HG03354 (cell line): Measurements from ENCODE around the gene STIM1.
A peak's percentile ranks its signal among the peaks of the same experiment; 100 is the strongest.

ENCODE experiments used
- ATAC-seq: cut with Tn5 transposase; IDR thresholded peaks from one replicate; pipeline ENCODE4 v1.9.1; 2021; ENCODE audit warnings: mild to moderate bottlenecking; ENCODE audit not compliant: unreplicated experiment, poor library complexity, severe bottlenecking

Gene STIM1

DNA sequence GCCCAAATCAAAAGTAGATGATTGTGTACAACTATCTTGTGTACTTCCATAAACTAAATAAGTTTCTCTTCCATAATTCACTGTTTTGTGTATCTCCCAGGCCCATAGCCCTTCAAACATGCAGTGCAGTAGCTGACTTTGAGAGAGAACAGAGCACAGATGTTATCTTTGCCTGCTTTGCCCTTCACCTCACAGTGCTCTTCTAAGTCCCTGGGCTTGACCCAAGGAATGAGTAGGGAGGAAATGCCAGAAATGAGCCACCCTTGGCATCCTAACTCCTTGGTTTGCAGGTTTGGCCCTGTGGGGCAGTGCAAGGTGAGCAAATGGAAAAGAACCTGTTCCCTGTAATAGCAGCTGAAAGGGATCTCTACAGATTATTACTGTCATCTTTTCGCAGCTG, 79.2 kb downstream of the STIM1 start:
- ATAC-seq = no peak

- no peak for ATAC-seq
Measured at GRCh38 chr11:3936517-3936916, 81.1 kb downstream of the STIM1 start.

DNA sequence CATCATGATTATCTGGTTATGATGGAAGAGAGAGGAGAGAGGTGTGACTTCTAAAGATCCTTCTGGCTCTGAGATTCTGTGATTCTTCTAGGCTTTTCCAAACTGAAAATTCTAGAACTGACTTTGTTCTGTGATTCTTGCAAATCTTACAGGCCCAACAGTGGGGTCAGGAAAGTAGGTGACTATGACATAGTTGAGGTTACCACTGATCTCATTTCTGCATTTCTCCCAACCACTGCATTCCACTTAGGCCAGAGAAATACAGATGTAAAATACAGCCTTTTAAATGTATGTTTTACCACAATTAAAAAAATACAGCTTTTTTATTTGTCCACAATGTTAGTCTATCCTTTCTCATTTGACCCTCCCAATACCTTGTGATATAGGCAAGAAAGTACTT, 83.7 kb downstream of the STIM1 start:
- ATAC-seq = no peak

GRCh38 chr11:3939651-3940190, 84.3 kb downstream of the STIM1 start:
- ATAC-seq = no peak

DNA sequence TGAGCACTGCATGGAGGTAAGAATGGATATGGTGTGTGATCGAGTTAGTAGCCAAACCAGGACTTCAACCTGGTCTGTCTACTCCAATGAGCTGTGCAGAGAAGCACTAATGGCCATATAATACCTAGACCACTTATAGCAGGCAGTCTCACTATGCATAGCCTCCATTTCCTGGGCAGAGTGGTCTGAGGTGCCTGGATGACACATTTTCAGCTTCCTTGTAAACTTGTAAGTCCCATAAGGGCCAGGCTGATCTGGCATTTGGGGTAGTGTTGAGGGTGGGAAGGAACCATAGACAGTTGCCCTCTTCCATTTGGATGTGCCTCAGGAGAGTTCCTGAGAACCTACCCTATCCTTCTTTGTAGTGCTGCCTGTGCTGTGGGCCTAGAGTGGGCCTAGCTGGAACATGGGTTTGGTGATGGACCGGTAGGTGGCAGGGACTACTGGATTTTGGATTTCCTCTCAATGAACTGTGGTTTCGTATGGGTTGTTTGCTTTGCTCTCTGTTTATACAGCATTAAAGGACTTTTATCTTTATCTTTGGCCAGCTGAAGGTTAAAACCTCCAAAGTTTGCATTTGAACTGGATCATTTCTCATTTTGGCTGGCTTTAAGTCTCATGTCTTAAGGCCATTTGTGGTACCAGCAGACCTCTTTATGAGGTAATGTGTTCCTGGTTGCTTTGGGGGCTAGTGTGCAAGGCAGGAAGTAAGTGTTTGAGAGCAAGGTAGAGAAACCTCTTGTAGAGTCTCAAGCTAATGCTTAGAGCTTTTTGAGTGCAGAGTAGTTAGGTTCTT, 86.9 kb downstream of the STIM1 start:
- ATAC-seq = no peak

DNA sequence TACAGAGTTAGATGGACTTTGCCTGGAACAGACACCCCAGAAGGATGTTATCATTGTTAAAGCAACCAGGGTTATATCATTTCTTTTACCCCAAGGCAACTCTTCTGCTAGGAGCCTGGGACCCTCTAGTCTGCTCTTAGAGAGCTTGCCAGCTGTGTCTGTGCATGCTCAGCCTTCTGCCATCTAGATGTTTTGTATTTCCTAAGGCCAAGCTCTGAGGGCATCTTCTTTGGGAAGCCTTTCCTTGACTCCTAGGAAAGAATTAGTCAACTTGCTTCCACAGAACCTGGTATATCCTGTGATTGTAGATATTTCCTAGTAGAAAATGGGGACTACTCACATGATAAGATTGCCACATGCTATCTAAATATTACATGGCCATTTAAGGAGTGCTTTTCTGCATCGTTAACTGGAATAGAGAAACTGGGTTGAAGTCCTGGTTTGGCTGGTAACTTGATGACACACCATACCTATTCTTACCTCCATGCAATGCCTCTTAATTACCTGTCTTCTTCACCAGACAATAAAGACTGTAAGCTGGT, 87.6 kb downstream of the STIM1 start:
- no peak for ATAC-seq

DNA sequence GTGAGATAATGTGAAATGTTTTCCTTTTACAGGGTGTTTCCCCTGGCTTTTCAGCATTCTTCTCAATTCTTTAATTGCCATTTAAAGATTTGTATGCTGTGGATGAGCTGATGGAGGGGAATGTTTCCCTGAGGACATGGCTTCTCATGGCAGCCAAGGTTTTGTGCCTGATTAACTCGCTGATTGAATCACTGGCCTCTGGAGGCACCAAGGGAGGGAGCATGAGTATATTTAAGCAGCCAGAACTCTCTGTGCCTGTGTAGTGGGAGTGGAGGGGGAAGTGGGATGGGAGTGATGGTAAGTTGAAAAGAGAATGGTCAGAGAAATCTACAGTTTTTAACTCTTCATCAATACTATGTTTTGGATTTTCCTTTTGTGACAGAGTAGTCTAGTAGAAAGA, 88.7 kb downstream of the STIM1 start:
- ATAC-seq = no peak

DNA sequence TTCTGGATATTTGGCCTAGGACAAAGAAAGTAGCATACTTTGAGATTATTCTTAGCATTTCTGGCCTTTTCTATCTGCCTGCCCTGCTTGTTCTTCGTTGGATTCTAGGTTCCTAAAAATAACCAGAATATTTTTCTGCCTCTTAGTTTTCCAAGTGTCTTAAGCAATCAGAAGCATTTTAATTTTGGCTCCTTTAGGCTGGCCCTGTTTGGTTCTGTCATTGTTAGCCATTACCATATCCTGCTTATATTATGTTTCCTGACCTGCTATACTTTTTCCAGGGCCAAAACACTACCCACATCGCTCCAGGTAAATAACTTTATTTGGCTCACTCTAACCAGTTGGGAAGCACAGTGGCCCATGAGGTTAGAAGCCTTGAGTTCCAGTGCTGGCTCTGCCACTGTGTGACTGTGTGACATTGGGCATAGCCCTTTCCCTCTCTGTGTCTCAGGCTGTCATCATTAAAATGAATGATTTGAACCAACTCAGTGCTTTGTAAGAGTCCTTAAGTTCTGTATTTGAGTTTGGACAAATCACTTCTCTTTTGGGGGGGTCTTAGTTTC, 91.1 kb downstream of the STIM1 start:
- peak; percentile 6 for ATAC-seq

DNA sequence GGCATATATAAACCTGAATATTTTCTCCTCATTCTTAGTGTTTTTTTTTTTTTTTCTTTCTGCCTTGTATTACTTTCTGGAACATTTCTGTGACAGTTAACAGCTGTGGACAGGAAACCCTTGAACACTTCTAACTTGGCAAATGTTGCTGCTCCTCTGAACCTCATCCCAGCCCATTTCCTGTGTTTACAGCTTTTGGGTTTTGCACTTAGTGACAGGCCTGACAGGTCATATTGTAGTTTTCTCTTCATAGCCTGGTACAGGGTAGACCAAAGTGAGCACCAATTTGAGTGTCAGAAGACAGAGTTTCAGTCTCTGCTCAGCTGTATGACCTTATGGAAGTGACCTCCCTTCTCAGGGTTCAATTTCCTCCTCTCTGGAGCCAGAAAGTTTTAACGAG, 91.6 kb downstream of the STIM1 start:
- ATAC-seq = peak; percentile 67

- peak; percentile 70 for ATAC-seq
Measured at GRCh38 chr11:3949125-3949524, 93.7 kb downstream of the STIM1 start.

GRCh38 chr11:3950996-3951660, 95.7 kb downstream of the STIM1 start:
- ATAC-seq = no peak

- ATAC-seq = no peak
Measured at GRCh38 chr11:3952715-3953114, 97.3 kb downstream of the STIM1 start.

GRCh38 chr11:3953327-3953726, 97.9 kb downstream of the STIM1 start:
- no peak for ATAC-seq

DNA sequence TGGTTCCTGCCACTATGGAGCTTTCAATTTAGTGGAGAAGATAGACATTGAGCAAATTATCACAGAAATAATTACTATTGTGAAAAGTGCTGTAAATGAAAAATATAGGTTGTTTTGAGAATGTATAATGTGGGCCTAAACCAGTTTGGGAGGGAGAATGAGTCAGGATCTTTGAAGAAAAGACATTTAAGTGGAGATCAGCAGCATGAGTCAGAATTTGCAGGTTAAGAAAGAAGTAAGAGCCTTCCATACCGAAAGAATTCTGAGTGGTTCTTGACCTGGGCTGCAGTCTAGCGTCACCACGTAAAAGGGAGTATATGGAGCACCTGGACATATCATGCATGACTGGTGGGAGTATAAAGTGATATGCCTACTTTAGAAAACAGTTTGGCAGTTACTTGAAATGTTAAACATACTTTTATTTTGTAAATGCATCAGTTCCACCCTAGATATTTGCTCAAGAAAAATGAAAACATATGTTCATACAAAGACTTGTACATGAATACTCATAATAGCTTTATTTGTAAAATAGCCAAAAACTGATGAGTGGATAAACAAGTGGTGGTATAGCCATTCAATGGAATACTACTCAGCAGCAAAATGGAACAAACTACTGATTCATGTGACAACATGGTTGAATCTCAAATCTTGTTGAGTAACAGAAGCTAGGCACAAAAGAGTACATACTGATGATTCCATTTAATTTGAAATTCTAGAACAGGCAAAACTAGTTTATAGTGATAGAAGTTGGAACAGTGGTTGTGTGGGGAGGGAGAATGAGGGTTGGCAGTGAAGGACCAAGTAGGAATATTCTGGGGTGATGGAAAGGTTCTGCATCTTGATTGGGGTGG, 99.2 kb downstream of the STIM1 start:
- no peak for ATAC-seq

DNA sequence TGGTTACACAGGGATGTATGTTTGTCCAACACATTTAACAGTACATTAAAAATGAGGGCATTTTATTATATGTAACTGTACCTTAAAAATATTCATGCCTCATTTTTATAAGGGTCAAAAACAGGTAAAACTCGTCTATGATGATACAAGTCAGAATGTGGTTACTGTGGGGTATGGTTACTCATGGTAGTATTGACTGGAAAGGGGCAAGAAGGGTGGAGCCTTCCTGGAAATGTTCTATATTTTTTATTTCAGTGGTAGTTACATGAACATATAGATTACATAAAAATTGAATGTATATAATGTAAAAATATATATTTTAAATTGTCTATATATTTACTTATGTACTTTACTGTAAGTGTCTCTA, 99.8 kb downstream of the STIM1 start:
- ATAC-seq = no peak

- ATAC-seq = no peak
Measured at GRCh38 chr11:3956038-3956437, 100.6 kb downstream of the STIM1 start.

- no peak for ATAC-seq
Measured at GRCh38 chr11:3956748-3957147, 101.3 kb downstream of the STIM1 start.

DNA sequence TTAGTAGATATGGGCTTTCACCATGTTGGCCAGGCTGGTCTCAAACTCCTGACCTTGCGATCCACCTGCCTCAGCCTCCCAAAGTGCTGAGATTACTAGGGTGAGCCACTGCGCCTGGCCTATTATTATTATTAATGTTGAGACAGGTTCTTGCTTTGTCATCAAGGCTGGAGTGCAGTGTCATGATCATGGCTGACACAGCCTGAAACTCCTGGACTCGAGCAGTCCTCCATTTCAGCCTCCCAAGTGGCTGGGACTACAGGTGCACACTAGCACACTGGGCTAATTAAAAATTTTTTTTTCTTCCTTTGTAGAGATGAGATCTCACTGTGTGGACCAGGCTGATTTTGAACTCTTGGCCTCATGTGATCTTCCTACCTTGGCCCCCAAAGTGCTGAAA, 102.0 kb downstream of the STIM1 start:
- no peak for ATAC-seq

- ATAC-seq = no peak
Measured at GRCh38 chr11:3958281-3958680, 102.8 kb downstream of the STIM1 start.
